GM19240 (cell line): ENCODE results near the gene PLXNC1.

Experiments
- DNase-seq: peaks from one replicate; pipeline ENCODE4 v3.0.0; 2011; ENCODE audit warnings: low spot score; ENCODE audit not compliant: insufficient read length

The PLXNC1 gene

DNA sequence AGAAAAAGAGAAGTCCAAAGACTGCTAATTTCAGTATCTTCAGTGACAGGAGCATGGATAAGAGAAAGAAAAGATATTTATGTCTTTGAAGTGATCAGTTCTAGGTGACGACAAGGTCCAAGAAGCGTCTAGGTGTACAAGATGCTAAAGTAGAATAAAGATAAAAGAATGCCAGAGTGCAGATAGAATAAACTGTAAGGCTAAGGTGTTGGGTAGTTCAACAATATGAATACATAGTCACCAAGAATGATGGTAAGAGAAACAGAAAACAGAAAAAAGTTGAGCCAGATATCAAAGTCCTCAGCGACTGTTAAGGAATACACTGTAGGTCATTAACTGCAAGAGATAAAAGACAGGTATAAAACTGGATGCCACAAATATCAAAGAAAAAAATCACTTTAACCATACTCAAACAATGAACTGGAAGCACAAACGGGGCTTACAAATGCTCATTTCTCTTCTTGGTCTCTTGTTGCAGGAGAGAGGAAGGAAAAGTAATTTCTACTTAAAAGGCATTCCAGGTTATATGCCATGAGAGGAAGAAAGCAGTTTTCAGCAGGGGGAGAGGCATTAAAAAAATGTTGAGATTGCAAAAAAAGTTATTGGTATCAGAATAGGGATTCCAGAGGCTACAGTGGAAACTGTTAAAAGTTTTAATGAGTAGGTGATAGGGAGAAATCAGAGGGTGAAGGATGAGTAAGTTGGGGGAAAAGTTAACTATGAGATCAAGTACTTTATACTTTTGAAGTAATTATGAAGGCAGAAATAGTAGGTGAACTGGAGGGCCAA lies 189.8 kb downstream of the PLXNC1 start:
- no peak for DNase-seq

DNA sequence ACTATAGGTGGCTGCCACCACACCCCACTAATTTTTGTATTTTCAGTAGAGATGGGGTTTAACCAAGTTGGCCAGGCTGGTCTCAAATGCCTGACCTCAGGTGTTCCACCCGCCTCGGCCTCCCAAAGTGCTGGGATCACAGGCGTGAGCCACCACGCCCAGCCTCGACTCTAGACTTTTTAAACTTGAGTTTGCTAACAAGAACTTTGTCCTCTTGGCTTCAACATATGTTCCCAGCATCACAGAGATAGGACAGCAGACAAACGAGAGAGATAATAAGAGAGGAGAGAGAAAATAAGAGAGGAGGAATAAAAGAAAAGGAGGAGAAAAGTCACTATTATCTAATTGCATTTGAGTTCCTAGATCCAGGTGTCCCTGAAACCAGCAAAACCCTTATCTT lies 192.2 kb downstream of the PLXNC1 start:
- no peak for DNase-seq

DNA sequence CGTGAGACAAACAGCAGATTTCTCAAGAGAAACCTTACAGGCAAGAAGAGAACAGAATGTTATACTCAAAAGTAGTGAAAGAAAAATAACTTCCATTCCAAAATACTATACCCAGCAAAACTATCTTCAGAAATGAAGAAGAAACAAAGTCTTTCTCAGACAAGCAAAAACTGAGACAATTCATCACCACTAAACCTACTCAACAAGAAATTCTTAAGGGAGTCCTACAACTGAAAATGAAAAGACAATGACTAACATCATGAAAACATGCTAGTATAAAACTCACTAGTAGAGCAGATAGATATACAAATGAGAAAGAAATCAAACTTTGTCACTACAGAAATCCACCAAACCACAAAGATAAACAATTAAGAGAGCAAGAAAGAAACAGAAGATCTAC lies 204.8 kb downstream of the PLXNC1 start:
- no peak for DNase-seq
